Measurements from ENCODE around the gene ENO2. TPM values are rescaled to one million over a fixed set of nuclear protein-coding genes. Genes with fewer than 3 reads are reported as not detected.

ENO2 gene
- total RNA-seq (2022; extraction: Qiagen RNA extraction), result 29.0 to 33.1 TPM (median 32.0 TPM) in 5 replicates

DNA sequence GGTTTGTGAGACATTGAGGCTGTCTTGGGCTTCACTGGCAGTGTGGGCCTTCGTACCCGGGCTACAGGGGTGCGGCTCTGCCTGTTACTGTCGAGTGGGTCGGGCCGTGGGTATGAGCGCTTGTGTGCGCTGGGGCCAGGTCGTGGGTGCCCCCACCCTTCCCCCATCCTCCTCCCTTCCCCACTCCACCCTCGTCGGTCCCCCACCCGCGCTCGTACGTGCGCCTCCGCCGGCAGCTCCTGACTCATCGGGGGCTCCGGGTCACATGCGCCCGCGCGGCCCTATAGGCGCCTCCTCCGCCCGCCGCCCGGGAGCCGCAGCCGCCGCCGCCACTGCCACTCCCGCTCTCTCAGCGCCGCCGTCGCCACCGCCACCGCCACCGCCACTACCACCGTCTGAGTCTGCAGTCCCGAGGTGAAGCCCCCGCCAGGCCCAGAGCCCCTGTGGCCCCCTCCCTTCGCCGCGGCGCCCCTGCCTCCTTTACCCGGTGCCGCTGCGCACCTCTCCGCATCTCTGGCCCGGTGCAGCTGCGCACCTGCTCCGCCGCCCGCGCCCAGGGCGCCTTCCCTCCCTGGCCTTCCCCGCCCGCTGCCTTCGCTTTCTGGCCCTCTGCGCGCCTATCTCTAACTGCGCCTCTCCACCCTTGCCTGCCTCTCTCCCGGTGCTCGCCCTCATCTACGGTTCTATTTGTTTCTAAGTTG lies at the start of gene ENO2:
ENO2 (plus strand) TSS at position 335 of the 701 bp plus-strand sequence. CDS start 1,253 bp downstream, outside the sequence.

DNA sequence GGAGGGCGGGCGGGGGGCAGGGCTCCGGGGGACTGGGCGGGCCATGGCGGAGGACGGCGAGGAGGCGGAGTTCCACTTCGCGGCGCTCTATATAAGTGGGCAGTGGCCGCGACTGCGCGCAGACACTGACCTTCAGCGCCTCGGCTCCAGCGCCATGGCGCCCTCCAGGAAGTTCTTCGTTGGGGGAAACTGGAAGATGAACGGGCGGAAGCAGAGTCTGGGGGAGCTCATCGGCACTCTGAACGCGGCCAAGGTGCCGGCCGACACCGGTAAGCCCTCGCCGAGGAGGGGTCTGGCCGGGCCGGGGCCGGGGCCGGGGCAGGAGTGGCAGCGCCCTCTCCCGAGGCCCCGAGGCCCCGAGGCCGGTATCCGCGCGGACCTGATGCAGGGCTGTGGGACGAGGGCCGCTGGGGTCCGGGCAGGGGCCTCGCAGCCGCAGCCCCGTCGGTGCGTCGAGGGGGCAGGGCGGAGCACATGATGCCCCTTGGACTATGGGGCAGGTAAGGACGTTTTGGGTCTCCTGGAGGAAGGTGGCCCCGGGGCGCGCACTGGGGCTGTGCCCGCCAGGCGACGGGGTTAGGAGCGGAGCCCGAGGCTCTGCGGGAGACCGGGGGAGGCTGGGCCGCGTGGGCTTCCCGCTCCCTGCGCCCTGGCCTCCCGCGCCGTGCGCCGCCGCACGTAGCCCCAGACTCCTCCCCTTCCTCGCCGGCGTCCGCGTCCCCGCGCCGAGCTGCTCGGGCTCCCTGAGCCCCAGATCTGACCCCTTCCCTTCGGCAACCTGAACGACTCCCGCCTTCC lies 46.8 kb upstream of the ENO2 start, which contains the start of gene TPI1:
TPI1 (plus strand) TSS at position 119 of the 798 bp plus-strand sequence; CDS start at position 155, 36 bp downstream.

DNA sequence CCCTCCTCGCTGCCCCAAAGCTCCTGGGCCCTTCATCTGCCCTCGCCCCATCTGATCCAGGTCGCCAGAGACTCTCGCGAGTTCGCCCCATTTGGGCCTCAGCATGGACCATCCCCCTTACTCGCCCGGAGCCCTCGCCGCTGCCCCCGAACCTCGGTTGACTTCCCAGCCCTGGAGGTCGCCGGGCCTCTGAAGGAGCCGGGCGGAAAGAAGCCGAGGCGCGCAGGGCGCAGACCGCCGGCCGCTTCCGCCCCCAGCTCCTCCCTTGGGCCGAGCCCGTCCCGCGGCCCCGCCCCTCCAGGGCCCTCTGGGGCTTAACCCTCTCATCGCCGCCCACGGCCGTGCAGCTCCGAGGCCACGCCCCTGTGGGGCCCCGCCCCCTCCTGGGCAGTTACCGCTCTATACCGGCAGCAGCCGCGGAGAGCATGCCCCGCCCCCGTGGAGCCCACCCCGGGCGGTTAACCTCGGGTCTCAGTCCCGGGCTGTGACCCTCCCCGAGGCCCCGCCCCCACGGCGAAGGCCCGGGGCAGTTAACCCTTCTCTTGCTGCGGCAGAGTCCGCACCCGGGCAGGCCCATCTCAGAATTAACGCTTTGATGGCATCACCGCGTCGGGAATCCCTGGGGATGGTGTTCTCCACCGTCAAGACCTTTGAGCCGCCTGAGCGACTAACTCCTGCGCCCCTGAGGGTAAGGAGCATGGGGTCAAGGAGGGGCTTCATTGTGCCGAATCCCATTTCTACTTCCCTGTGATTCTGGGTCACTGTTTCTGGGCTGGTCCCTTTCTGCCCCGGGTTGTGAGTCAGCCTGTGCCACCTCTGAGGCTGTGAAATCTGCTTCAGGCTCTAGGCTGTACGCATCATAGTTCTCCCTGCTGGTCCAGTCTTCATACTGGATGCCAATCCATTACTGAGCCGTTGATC lies 41.0 kb upstream of the ENO2 start, which contains the start of gene SPSB2:
SPSB2 (minus strand) TSS at position 210 of the 921 bp plus-strand sequence. CDS start 402 bp downstream, outside the sequence.

DNA sequence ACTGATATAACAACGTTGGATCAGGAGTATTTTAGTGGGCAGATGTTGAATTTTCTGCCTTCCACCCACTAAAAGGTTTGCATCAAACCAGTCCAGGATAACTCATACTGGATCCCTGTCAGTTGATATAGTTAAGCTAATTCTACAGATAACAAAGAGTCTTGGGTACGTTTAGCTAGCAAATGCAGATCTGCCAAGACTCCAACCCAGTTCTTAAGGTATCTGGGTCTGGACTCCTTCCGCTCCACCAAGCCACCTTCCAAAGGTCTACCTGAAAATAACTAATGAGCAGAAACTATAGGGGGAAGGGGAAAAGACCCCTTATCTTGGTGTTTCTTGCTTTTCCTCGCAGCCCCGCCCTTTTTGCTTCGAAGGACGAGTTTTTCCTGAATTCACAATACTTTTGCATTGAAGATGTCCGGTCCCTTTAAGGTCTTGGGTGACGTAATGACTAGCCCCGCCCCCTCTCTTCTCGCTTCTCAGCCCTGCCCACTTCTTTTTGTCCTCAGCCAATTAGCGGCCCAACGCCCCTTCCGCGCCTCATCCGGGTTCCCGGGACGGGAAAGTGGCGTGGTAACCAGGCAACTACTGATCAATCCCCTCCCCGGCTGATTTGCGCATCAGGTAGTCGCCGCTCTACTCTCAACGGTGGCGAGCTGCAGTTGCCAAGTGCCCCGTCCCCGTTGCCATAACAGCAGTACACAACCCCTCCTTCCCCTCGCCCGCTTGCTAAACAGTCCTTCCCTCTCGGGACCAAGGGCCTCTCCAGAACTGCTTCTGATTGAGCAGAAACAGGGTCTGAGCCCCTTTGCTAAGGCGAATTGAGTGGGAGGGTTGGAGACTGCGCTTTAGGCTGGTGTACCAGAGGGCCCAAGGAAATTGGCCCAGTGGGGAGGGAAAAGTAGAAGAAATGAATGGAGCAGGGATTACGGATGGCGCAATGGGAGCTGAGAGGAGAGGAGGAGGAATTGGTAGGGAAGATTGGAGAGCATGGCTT lies 9.8 kb upstream of the ENO2 start, which contains the start of gene LRRC23:
LRRC23 (plus strand) TSS at position 543 of the 997 bp plus-strand sequence. CDS start 812 bp downstream, outside the sequence.

DNA sequence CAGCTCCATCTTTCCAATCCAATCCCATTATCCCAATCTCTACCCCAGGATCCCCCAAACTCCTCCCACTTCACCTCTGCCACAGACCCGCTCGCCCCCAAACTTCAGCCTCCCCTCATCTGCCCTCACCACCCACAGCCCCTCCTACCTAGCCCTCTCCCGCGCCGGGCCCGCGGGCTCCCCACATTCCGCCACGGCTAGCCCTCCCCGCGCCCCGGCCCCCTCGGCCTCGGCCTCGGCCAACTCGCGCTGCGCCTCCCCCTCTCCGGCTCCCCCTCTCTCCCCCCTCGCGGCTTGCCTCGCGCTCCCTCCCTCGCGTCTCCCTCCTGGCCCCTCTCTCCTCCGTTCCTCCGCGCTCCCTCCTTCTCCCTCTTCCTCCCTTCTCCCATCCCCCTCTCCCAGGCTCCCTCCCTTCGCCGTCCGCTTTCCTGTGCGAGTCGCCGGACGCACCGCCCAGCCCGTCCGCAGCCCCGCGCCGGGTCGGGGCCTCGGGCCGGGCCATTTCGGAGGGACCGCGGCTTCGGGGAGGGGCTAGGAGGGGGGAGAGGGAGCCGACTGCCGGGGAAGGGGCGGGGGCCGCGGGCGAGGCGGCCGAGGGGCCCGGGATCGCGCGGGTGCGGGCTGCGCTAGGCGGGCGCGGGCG lies 13.1 kb downstream of the ENO2 start, which contains the start of gene ATN1:
ATN1 (plus strand) TSS at position 581 of the 643 bp plus-strand sequence. CDS start 6,043 bp downstream, outside the sequence.

DNA sequence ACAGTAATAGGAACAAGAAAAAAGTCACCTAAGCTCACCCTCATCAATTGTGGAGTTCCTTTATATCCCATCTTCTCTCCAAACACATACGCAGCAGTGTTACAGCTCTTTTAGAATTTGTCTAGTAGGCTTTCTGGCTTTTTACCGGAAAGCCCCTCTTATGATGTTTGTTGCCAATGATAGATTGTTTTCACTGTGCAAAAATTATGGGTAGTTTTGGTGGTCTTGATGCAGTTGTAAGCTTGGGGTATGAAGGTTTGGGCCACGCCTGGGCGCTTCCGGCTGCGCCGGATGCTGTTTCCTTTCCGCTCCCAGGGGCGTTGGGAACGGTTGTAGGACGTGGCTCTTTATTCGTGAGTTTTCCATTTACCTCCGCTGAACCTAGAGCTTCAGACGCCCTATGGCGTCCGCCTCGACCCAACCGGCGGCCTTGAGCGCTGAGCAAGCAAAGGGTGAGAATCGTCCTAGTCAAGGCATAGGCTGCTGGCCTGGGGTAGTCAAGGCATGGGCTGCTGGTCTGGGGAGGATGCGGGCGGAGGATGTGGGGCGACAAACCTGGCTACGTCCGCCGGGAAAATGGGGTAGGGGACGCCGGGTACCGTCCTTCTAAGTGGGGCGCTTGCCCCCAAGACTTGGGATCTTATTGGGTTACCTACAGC lies 29.5 kb downstream of the ENO2 start, which contains the start of the genes C12orf57 and RNU7-1:
C12orf57 (plus strand) TSS at position 301 of the 659 bp plus-strand sequence; CDS start at position 401, 100 bp downstream.
RNU7-1 (plus strand) TSS at position 95 of the 659 bp plus-strand sequence.

DNA sequence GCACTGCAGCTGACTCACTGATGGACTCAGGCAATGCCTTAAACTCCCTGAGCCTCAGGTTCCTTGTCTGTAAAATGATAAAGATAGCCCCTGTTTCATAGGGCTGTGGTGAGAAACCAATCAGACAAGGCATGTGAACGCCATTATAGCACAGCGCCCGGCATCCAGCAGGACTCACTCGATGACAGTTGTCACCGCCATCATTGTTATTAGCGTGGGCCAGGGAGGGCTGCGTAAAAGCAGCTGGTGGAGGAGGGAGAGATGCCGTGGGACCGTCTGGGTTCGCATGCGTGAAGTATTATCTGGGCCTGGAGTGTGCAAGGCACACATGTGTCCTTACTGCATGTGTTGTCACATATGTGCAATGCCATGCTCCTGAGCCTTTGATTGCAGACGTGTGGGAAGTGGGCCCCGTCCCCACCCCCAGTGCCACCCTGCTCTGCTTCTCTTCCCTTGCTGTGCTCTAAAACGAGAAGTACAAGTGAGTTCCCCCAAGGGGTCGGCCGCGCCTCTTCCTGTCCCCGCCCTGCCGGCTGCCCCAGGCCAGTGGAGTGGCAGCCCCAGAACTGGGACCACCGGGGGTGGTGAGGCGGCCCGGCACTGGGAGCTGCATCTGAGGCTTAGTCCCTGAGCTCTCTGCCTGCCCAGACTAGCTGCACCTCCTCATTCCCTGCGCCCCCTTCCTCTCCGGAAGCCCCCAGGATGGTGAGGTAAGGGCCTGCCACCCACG lies 36.6 kb downstream of the ENO2 start, which contains the start of gene PTPN6:
PTPN6 (plus strand) TSS at position 546 of the 730 bp plus-strand sequence; CDS start at position 703, 157 bp downstream.

Other genes with a start within 250 kb of the ENO2 start
- gene ZNF384, start 225.2 kb upstream of the ENO2 start, total RNA-seq (2022; extraction: Qiagen RNA extraction), result 50.4 to 60.8 TPM (median 56.9 TPM) in 5 replicates
- gene PIANP, start 213.8 kb upstream of the ENO2 start, total RNA-seq (2022; extraction: Qiagen RNA extraction), result 0.75 to 1.00 TPM (median 0.92 TPM) in 5 replicates
- 50.2 to 55.9 TPM (median 55.2 TPM) in 5 replicates for gene COPS7A, start 190.5 kb upstream of the ENO2 start, total RNA-seq (2022; extraction: Qiagen RNA extraction)
- 268 to 304 TPM (median 292 TPM) in 5 replicates for gene MLF2, start 161.4 kb upstream of the ENO2 start, total RNA-seq (2022; extraction: Qiagen RNA extraction)
- gene PTMS, start 148.2 kb upstream of the ENO2 start, total RNA-seq (2022; extraction: Qiagen RNA extraction), result 589 to 916 TPM (median 868 TPM) in 5 replicates
- 0.83 to 1.6 TPM (median 1.4 TPM) in 5 replicates for gene LAG3, start 142.1 kb upstream of the ENO2 start, total RNA-seq (2022; extraction: Qiagen RNA extraction)
- 0.01 to 0.06 TPM in 2 of 5 replicates, not detected in the others for gene CD4, start 125.1 kb upstream of the ENO2 start, total RNA-seq (2022; extraction: Qiagen RNA extraction)
- gene GPR162, start 92.8 kb upstream of the ENO2 start, total RNA-seq (2022; extraction: Qiagen RNA extraction), result 0.26 to 0.41 TPM (median 0.33 TPM) in 5 replicates
- 22.2 to 28.3 TPM (median 26.4 TPM) in 5 replicates for gene P3H3, start 86.2 kb upstream of the ENO2 start, total RNA-seq (2022; extraction: Qiagen RNA extraction)
- 0.92 to 2.1 TPM (median 1.4 TPM) in 5 replicates for gene GNB3, start 73.7 kb upstream of the ENO2 start, total RNA-seq (2022; extraction: Qiagen RNA extraction)
- gene CDCA3, start 63.3 kb upstream of the ENO2 start, total RNA-seq (2022; extraction: Qiagen RNA extraction), result 72.8 to 80.0 TPM (median 76.6 TPM) in 5 replicates
- 71.9 to 93.6 TPM (median 77.7 TPM) in 5 replicates for gene USP5, start 62.4 kb upstream of the ENO2 start, total RNA-seq (2022; extraction: Qiagen RNA extraction)
- 1,494 to 1,665 TPM (median 1,624 TPM) in 5 replicates for gene TPI1, start 47.0 kb upstream of the ENO2 start, total RNA-seq (2022; extraction: Qiagen RNA extraction)
- gene SPSB2, start 41.3 kb upstream of the ENO2 start, total RNA-seq (2022; extraction: Qiagen RNA extraction), result 24.5 to 34.1 TPM (median 33.9 TPM) in 5 replicates
- 15.6 to 19.4 TPM (median 16.9 TPM) in 5 replicates for gene LRRC23, start 9.8 kb upstream of the ENO2 start, total RNA-seq (2022; extraction: Qiagen RNA extraction)
- gene ATN1, start 13.4 kb downstream of the ENO2 start, total RNA-seq (2022; extraction: Qiagen RNA extraction), result 50.9 to 76.0 TPM (median 73.6 TPM) in 5 replicates
- gene RNU7-1, start 29.2 kb downstream of the ENO2 start, total RNA-seq (2022; extraction: Qiagen RNA extraction), result not detected in 5 replicates
- 261 to 320 TPM (median 303 TPM) in 5 replicates for gene C12orf57, start 29.4 kb downstream of the ENO2 start, total RNA-seq (2022; extraction: Qiagen RNA extraction)
- 9.1 to 13.5 TPM (median 10.5 TPM) in 5 replicates for gene PTPN6, start 36.8 kb downstream of the ENO2 start, total RNA-seq (2022; extraction: Qiagen RNA extraction)
- 316 to 337 TPM (median 328 TPM) in 5 replicates for gene PHB2, start 56.1 kb downstream of the ENO2 start, total RNA-seq (2022; extraction: Qiagen RNA extraction)
- 54.5 to 63.2 TPM (median 59.6 TPM) in 5 replicates for gene EMG1, start 56.3 kb downstream of the ENO2 start, total RNA-seq (2022; extraction: Qiagen RNA extraction)
- gene LPCAT3, start 103.9 kb downstream of the ENO2 start, total RNA-seq (2022; extraction: Qiagen RNA extraction), result 26.7 to 30.7 TPM (median 29.8 TPM) in 5 replicates
- gene C1S, start 146.1 kb downstream of the ENO2 start, total RNA-seq (2022; extraction: Qiagen RNA extraction), result 40.4 to 73.4 TPM (median 41.9 TPM) in 5 replicates
- 27.7 to 49.0 TPM (median 30.3 TPM) in 5 replicates for gene C1R, start 177.9 kb downstream of the ENO2 start, total RNA-seq (2022; extraction: Qiagen RNA extraction)
- 10.8 to 14.6 TPM (median 13.4 TPM) in 5 replicates for gene C1RL, start 194.6 kb downstream of the ENO2 start, total RNA-seq (2022; extraction: Qiagen RNA extraction)
- not detected in 5 replicates for gene RBP5, start 214.3 kb downstream of the ENO2 start, total RNA-seq (2022; extraction: Qiagen RNA extraction)
- gene CLSTN3, start 215.8 kb downstream of the ENO2 start, total RNA-seq (2022; extraction: Qiagen RNA extraction), result 11.7 to 17.4 TPM (median 14.9 TPM) in 5 replicates

All from A549 treated with AZD2906 at 1 μM for 4 hours (cell line).